Activated T-helper 9 cell treated with anti-CD3 and anti-CD28 coated beads, Interleukin-2, amount 50 U/mL, for 16 hours (primary cell): ENCODE measurements around the gene B3GALNT2.
"Not testable (repeated sequence)": the region's sequence is repeated elsewhere in the genome, so short reads cannot be mapped to it uniquely, and the experiment has no call there.

ENCODE experiments used
- DNase-seq: peaks from one replicate; pipeline ENCODE4 v3.0.0-alpha.2; 2020; ENCODE audit warnings: low read depth

Gene B3GALNT2

GRCh38 chr1:235504122-235504493 lies at the start of gene B3GALNT2:
Gene B3GALNT2, minus strand, starts transcription at chr1:235504452. Its CDS starts 200 bp downstream, at chr1:235504252.
- no peak for DNase-seq

- no peak for DNase-seq
These were observed 48.9 kb upstream of the B3GALNT2 start for GRCh38 chr1:235553112-235553551.

GRCh38 chr1:235552146-235552716 lies 48.0 kb upstream of the B3GALNT2 start:
- DNase-seq = no peak

- DNase-seq = no peak
These were observed 45.3 kb upstream of the B3GALNT2 start for GRCh38 chr1:235549351-235550139.

GRCh38 chr1:235546369-235547155 lies 42.3 kb upstream of the B3GALNT2 start:
- not testable (repeated sequence) for DNase-seq

- no peak for DNase-seq
These were observed 41.2 kb upstream of the B3GALNT2 start for GRCh38 chr1:235545292-235545930.

GRCh38 chr1:235542845-235543244 lies 38.6 kb upstream of the B3GALNT2 start:
- not testable (repeated sequence) for DNase-seq

GRCh38 chr1:235533476-235534168 lies 29.4 kb upstream of the B3GALNT2 start:
- no peak for DNase-seq

- no peak for DNase-seq
These were observed 28.1 kb upstream of the B3GALNT2 start for GRCh38 chr1:235532360-235532759.

- DNase-seq = no peak
These were observed 23.1 kb upstream of the B3GALNT2 start for GRCh38 chr1:235527196-235527814.

GRCh38 chr1:235525314-235525713 lies 21.1 kb upstream of the B3GALNT2 start:
- no peak for DNase-seq

- DNase-seq = no peak
These were observed 12.7 kb upstream of the B3GALNT2 start for GRCh38 chr1:235516862-235517446.

- DNase-seq = no peak
These were observed 11.7 kb upstream of the B3GALNT2 start for GRCh38 chr1:235515844-235516512.

- DNase-seq = no peak
These were observed 9.5 kb upstream of the B3GALNT2 start for GRCh38 chr1:235513495-235514366.

- DNase-seq = no peak
These were observed 7.4 kb upstream of the B3GALNT2 start for GRCh38 chr1:235511470-235512240.

- DNase-seq = no peak
These were observed 6.6 kb upstream of the B3GALNT2 start for GRCh38 chr1:235510823-235511222.

- DNase-seq = no peak
These were observed 3.4 kb upstream of the B3GALNT2 start for GRCh38 chr1:235507623-235508022.

GRCh38 chr1:235504494-235505222 lies 406 bp upstream of the B3GALNT2 start:
- peak; percentile 98 for DNase-seq
